ENCODE measurements around the gene SH3RF1.
A peak's percentile ranks its signal among the peaks of the same experiment; 100 is the strongest.

The SH3RF1 gene

GRCh38 chr4:169252339-169253112, 18.2 kb downstream of the SH3RF1 start:
- Histone ChIP-seq H2AK5ac (ENCODE audit: low read length) (no peak overlapping the region), H3K9me3 (ENCODE audit: insufficient read depth, low read depth, low read length) (no peaks in the 10 kb centered on the region), H3K79me1 (ENCODE audit: low read length) (peaks cover 3% of the 10 kb centered on the region), H2AFZ (ENCODE audit: insufficient read depth, low read length, poor library complexity) (no peak overlapping the region), H3K27me3 (ENCODE audit: insufficient read depth, low read length) (no peaks in the 10 kb centered on the region), H4K91ac (ENCODE audit: low read depth, low read length) (no peak overlapping the region), H2BK12ac (ENCODE audit: low read length) (no peak overlapping the region), H3K4me3 (ENCODE audit: low read depth, low read length) (no peak overlapping the region), H3K4me2 (ENCODE audit: low read length) (no peak overlapping the region), H3K23ac (ENCODE audit: low read length) (no peak overlapping the region), H2BK5ac (ENCODE audit: low read depth, low read length, poor library complexity) (no peak overlapping the region), H3K36me3 (ENCODE audit: control insufficient read depth in 1 of 2, insufficient read depth in 2 of 2, low read length in 2 of 2) (no peaks in the 10 kb centered on the region), H3K4me1 (ENCODE audit: control insufficient read depth in 1 of 2, insufficient read depth in 2 of 2, low read length in 2 of 2) (peaks cover 7 to 8% of the 10 kb centered on the region in 2 experiments), H3K27ac (ENCODE audit: low read depth, low read length) (no peak overlapping the region), H4K12ac (ENCODE audit: low read depth, low read length) (no peak overlapping the region), H3K9ac (ENCODE audit: low read length) (no peak overlapping the region), H3K79me2 (ENCODE audit: control insufficient read depth, insufficient read depth, low read length, poor library complexity) (peaks cover 4% of the 10 kb centered on the region), H3K4ac (ENCODE audit: low read depth, low read length) (no peak overlapping the region), H2BK120ac (ENCODE audit: insufficient read depth, low read length, poor library complexity) (no peak overlapping the region), H3K18ac (ENCODE audit: low read length) (no peak overlapping the region), H4K8ac (ENCODE audit: low read depth, low read length) (no peak overlapping the region), H3K14ac (ENCODE audit: low read length) (no peak overlapping the region)
- DNase-seq: no peak
- WGBS (ENCODE audit: extremely low coverage, insufficient coverage, insufficient read length): no CpG with 5 or more reads among the region's 4 CpGs

- peak overlapping the region; percentile 97 for H2BK12ac ChIP-seq (ENCODE audit: low read length)
- no peaks in the 10 kb centered on the region for H3K9me3 ChIP-seq (ENCODE audit: insufficient read depth, low read depth, low read length)
- no peak overlapping the region for H3K27ac ChIP-seq (ENCODE audit: low read depth, low read length)
- no peak overlapping the region for H4K8ac ChIP-seq (ENCODE audit: low read depth, low read length)
- H3K4me2 ChIP-seq (ENCODE audit: low read length): no peak overlapping the region
- peak overlapping the region; percentile 5 for H2BK5ac ChIP-seq (ENCODE audit: low read depth, low read length, poor library complexity)
- peak overlapping the region; percentile 75 for H3K4ac ChIP-seq (ENCODE audit: low read depth, low read length)
- H2BK120ac ChIP-seq (ENCODE audit: insufficient read depth, low read length, poor library complexity): peak overlapping the region; percentile 43
- H2AK5ac ChIP-seq (ENCODE audit: low read length): peak overlapping the region; percentile 69
- H3K36me3 ChIP-seq (ENCODE audit: control insufficient read depth in 1 of 2, insufficient read depth in 2 of 2, low read length in 2 of 2): no peaks in the 10 kb centered on the region
- H3K9ac ChIP-seq (ENCODE audit: low read length): no peak overlapping the region
- H4K91ac ChIP-seq (ENCODE audit: low read depth, low read length): no peak overlapping the region
- no peak overlapping the region for H2AFZ ChIP-seq (ENCODE audit: insufficient read depth, low read length, poor library complexity)
- no peak overlapping the region for H4K12ac ChIP-seq (ENCODE audit: low read depth, low read length)
- peak overlapping the region; percentile 61 for H3K14ac ChIP-seq (ENCODE audit: low read length)
- H3K4me1 ChIP-seq (ENCODE audit: control insufficient read depth in 1 of 2, insufficient read depth in 2 of 2, low read length in 2 of 2): peaks cover 4 to 7% of the 10 kb centered on the region in 2 experiments
- WGBS (ENCODE audit: extremely low coverage, insufficient coverage, insufficient read length): no CpG with 5 or more reads among the region's 13 CpGs
- H3K79me1 ChIP-seq (ENCODE audit: low read length): peaks cover 3% of the 10 kb centered on the region
- H3K18ac ChIP-seq (ENCODE audit: low read length): peak overlapping the region; percentile 75
- H3K27me3 ChIP-seq (ENCODE audit: insufficient read depth, low read length): no peaks in the 10 kb centered on the region
- DNase-seq: peak in 1 of 2 donors; percentile 59
- H3K23ac ChIP-seq (ENCODE audit: low read length): no peak overlapping the region
- H3K4me3 ChIP-seq (ENCODE audit: low read depth, low read length): no peak overlapping the region
- peaks cover 4% of the 10 kb centered on the region for H3K79me2 ChIP-seq (ENCODE audit: control insufficient read depth, insufficient read depth, low read length, poor library complexity)
Measured at GRCh38 chr4:169251291-169252235, 19.2 kb downstream of the SH3RF1 start.

GRCh38 chr4:169250796-169251195, 20.0 kb downstream of the SH3RF1 start:
- Histone ChIP-seq H3K4me3 (ENCODE audit: low read depth, low read length) (no peak overlapping the region), H2BK120ac (ENCODE audit: insufficient read depth, low read length, poor library complexity) (no peak overlapping the region), H2BK12ac (ENCODE audit: low read length) (peak overlapping the region; percentile 2), H3K36me3 (ENCODE audit: control insufficient read depth in 1 of 2, insufficient read depth in 2 of 2, low read length in 2 of 2) (no peaks in the 10 kb centered on the region), H2BK5ac (ENCODE audit: low read depth, low read length, poor library complexity) (no peak overlapping the region), H3K14ac (ENCODE audit: low read length) (no peak overlapping the region), H4K12ac (ENCODE audit: low read depth, low read length) (no peak overlapping the region), H4K8ac (ENCODE audit: low read depth, low read length) (no peak overlapping the region), H3K79me1 (ENCODE audit: low read length) (peaks cover 3% of the 10 kb centered on the region), H3K79me2 (ENCODE audit: control insufficient read depth, insufficient read depth, low read length, poor library complexity) (peaks cover 4% of the 10 kb centered on the region), H3K4ac (ENCODE audit: low read depth, low read length) (peak overlapping the region; percentile 6), H2AFZ (ENCODE audit: insufficient read depth, low read length, poor library complexity) (no peak overlapping the region), H3K27ac (ENCODE audit: low read depth, low read length) (no peak overlapping the region), H4K91ac (ENCODE audit: low read depth, low read length) (no peak overlapping the region), H3K4me1 (ENCODE audit: control insufficient read depth in 1 of 2, insufficient read depth in 2 of 2, low read length in 2 of 2) (peaks cover 4 to 7% of the 10 kb centered on the region in 2 experiments), H3K18ac (ENCODE audit: low read length) (no peak overlapping the region), H2AK5ac (ENCODE audit: low read length) (no peak overlapping the region), H3K9me3 (ENCODE audit: insufficient read depth, low read depth, low read length) (no peaks in the 10 kb centered on the region), H3K27me3 (ENCODE audit: insufficient read depth, low read length) (no peaks in the 10 kb centered on the region), H3K23ac (ENCODE audit: low read length) (no peak overlapping the region), H3K9ac (ENCODE audit: low read length) (no peak overlapping the region), H3K4me2 (ENCODE audit: low read length) (no peak overlapping the region)
- no peak for DNase-seq
- WGBS (ENCODE audit: extremely low coverage, insufficient coverage, insufficient read length): no CpG with 5 or more reads among the region's 1 CpG

GRCh38 chr4:169249999-169250398, 20.8 kb downstream of the SH3RF1 start:
- Histone ChIP-seq H3K4ac (ENCODE audit: low read depth, low read length) (no peak overlapping the region), H3K36me3 (ENCODE audit: control insufficient read depth in 1 of 2, insufficient read depth in 2 of 2, low read length in 2 of 2) (no peaks in the 10 kb centered on the region), H3K79me2 (ENCODE audit: control insufficient read depth, insufficient read depth, low read length, poor library complexity) (peaks cover 4% of the 10 kb centered on the region), H3K4me1 (ENCODE audit: control insufficient read depth in 1 of 2, insufficient read depth in 2 of 2, low read length in 2 of 2) (peaks cover 4 to 5% of the 10 kb centered on the region in 2 experiments), H3K27me3 (ENCODE audit: insufficient read depth, low read length) (no peaks in the 10 kb centered on the region), H3K14ac (ENCODE audit: low read length) (no peak overlapping the region), H2BK5ac (ENCODE audit: low read depth, low read length, poor library complexity) (no peak overlapping the region), H3K9ac (ENCODE audit: low read length) (no peak overlapping the region), H4K91ac (ENCODE audit: low read depth, low read length) (no peak overlapping the region), H3K9me3 (ENCODE audit: insufficient read depth, low read depth, low read length) (no peaks in the 10 kb centered on the region), H3K27ac (ENCODE audit: low read depth, low read length) (no peak overlapping the region), H2AK5ac (ENCODE audit: low read length) (no peak overlapping the region), H3K23ac (ENCODE audit: low read length) (no peak overlapping the region), H4K12ac (ENCODE audit: low read depth, low read length) (no peak overlapping the region), H3K4me3 (ENCODE audit: low read depth, low read length) (no peak overlapping the region), H2BK120ac (ENCODE audit: insufficient read depth, low read length, poor library complexity) (no peak overlapping the region), H3K18ac (ENCODE audit: low read length) (no peak overlapping the region), H2AFZ (ENCODE audit: insufficient read depth, low read length, poor library complexity) (no peak overlapping the region), H3K79me1 (ENCODE audit: low read length) (peaks cover 3% of the 10 kb centered on the region), H3K4me2 (ENCODE audit: low read length) (no peak overlapping the region), H2BK12ac (ENCODE audit: low read length) (no peak overlapping the region), H4K8ac (ENCODE audit: low read depth, low read length) (no peak overlapping the region)
- DNase-seq: no peak
- WGBS (ENCODE audit: extremely low coverage, insufficient coverage, insufficient read length): no CpG with 5 or more reads among the region's 2 CpGs

All from trophoblast cell (in vitro differentiated cells and primary cell).